HCT116 (cell line): Measurements from ENCODE around the gene NT5E. TPM values are rescaled to one million over a fixed set of nuclear protein-coding genes. Genes with fewer than 3 reads are reported as not detected.
"Not testable (repeated sequence)": the region's sequence is repeated elsewhere in the genome, so short reads cannot be mapped to it uniquely, and the experiment has no call there.

Experiments
- ATAC-seq: fragments of 200-7000 bp; cut with Tn5 transposase; 2 replicates; pipeline ENCODE4 v1.9.1; 2020; ENCODE audit warnings: mild to moderate bottlenecking, moderate library complexity
- BruUV-seq: library from RNA; stranded (reverse); fragments of 400-500 nt; replicated peaks from 2 replicates; lab custom pipeline; 2021; lab: Mats Ljungman, UMichigan
- CTCF ChIA-PET: fragments of 300-600 bp; sonication (Branson Sonifier 250); formaldehyde crosslinking; loops from one replicate; lab custom pipeline; 2021; ENCODE audit warnings: antibody characterized with exemption; lab: Charles Lee
- POLR2A ChIA-PET: fragments of 300-600, 350-600 bp; sonication (Branson Sonifier 250); formaldehyde crosslinking; loops from one replicate; lab custom pipeline; 2021; ENCODE audit warnings: antibody characterized with exemption; lab: Charles Lee
- RAD21 ChIA-PET, 2 experiments: fragments of 300-600 bp; sonication (Branson Sonifier 250); formaldehyde crosslinking; loops; one replicate each; lab custom pipeline; 2023; ENCODE audit warnings: low total read pairs in 2 of 2; ENCODE audit not compliant: uncharacterized antibody in 2 of 2, unreplicated experiment in 2 of 2, low non-redundant PET in 1 of 2; lab: Charles Lee
- DNase-seq: peaks from one replicate; pipeline ENCODE4 v3.0.0-alpha.2; 2010; ENCODE audit warnings: low read depth, low spot score
- H2AFZ ChIP-seq: fragments of 200-600 bp; shearing (Covaris generic), sonication (generic); 2 replicates; pipeline ENCODE4 v1.6.1; 2017; ENCODE audit warnings: low read depth, mixed run types, mixed read lengths, antibody characterized with exemption, low read length; ENCODE audit not compliant: poor library complexity, severe bottlenecking
- H3K27ac ChIP-seq: 2 replicates; pipeline ENCODE4 v1.5.1; 2012; ENCODE audit warnings: low read depth, low read length
- H3K27me3 ChIP-seq: fragments of 200-600 bp; sonication (generic); 2 replicates; pipeline ENCODE4 v1.6.1; 2016; ENCODE audit warnings: mixed run types, low read length, mixed read lengths; ENCODE audit not compliant: insufficient read depth
- H3K36me3 ChIP-seq, 2 experiments: fragments of 200-500 bp in 1 of 2; fragments of 200-600 bp in 1 of 2; sonication (Bioruptor generic) in 1 of 2; sonication (generic) in 1 of 2; 2 replicates each; pipeline versions ENCODE4 v1.5.1 to v1.6.1; 2014 to 2016; ENCODE audit warnings: low read length in 2 of 2, inconsistent platforms in 1 of 2, mixed read lengths in 1 of 2, mixed run types in 1 of 2; ENCODE audit not compliant: insufficient read depth in 2 of 2, control insufficient read depth in 1 of 2
- H3K4me1 ChIP-seq, 2 experiments: fragments of 200-600 bp in 1 of 2; sonication (generic) in 1 of 2; 2 replicates each; pipeline versions ENCODE4 v1.5.1 to v1.6.1; 2012 to 2017; ENCODE audit warnings: low read length in 2 of 2, inconsistent platforms in 1 of 2, mild to moderate bottlenecking in 1 of 2, mixed read lengths in 1 of 2, mixed run types in 1 of 2, moderate library complexity in 1 of 2; ENCODE audit not compliant: insufficient read depth in 2 of 2, control insufficient read depth in 1 of 2
- H3K4me2 ChIP-seq: fragments of 200-600 bp; sonication (generic); 2 replicates; pipeline ENCODE4 v1.6.1; 2017; ENCODE audit warnings: mixed run types, low read length, mixed read lengths
- H3K4me3 ChIP-seq, 2 experiments: fragments of 200-600 bp in 1 of 2; sonication (generic) in 1 of 2; replicated peaks in 1 of 2; 2 replicates each; pipeline ENCODE4 v1.5.1; 2011 to 2016; ENCODE audit warnings: low read length in 2 of 2, control low read depth in 1 of 2, low read depth in 1 of 2, mild to moderate bottlenecking in 1 of 2, mixed read lengths in 1 of 2, mixed run types in 1 of 2
- H3K79me2 ChIP-seq: fragments of 200-600 bp; sonication (generic); 2 replicates; pipeline ENCODE4 v1.6.1; 2017; ENCODE audit warnings: mild to moderate bottlenecking, mixed run types, low read length, moderate library complexity, mixed read lengths; ENCODE audit not compliant: insufficient read depth
- H3K9ac ChIP-seq: fragments of 200-600 bp; sonication (generic); 2 replicates; pipeline ENCODE4 v1.6.1; 2016; ENCODE audit warnings: low read length, mixed read lengths
- H3K9me2 ChIP-seq: fragments of 200-600 bp; sonication (generic), shearing (Covaris generic); 2 replicates; pipeline ENCODE4 v1.6.1; 2017; ENCODE audit warnings: mixed run types, mild to moderate bottlenecking, moderate library complexity; ENCODE audit not compliant: insufficient read depth
- H3K9me3 ChIP-seq, 2 experiments: fragments of 200-500 bp in 1 of 2; fragments of 200-600 bp in 1 of 2; sonication (Bioruptor generic) in 1 of 2; sonication (generic) in 1 of 2; 2 replicates each; pipeline ENCODE4 v1.6.1; 2014 to 2017; ENCODE audit warnings: low read length in 2 of 2, mixed read lengths in 2 of 2, inconsistent platforms in 1 of 2, low read depth in 1 of 2, mild to moderate bottlenecking in 1 of 2, mixed run types in 1 of 2, moderate library complexity in 1 of 2; ENCODE audit not compliant: control insufficient read depth in 1 of 2, insufficient read depth in 1 of 2
- H4K20me1 ChIP-seq: fragments of 200-600 bp; sonication (generic), shearing (Covaris generic); 2 replicates; pipeline ENCODE4 v1.6.1; 2017; ENCODE audit warnings: mixed run types, mild to moderate bottlenecking, moderate library complexity; ENCODE audit not compliant: insufficient read depth
- ATF3 ChIP-seq: IDR thresholded peaks from 2 replicates; pipeline ENCODE4 v1.6.1; 2012
- CBX3 ChIP-seq: IDR thresholded peaks from 2 replicates; pipeline ENCODE4 v1.6.1; 2012; ENCODE audit warnings: low read depth
- CEBPB ChIP-seq: IDR thresholded peaks from 2 replicates; pipeline ENCODE4 v1.6.1; 2012; ENCODE audit warnings: low read depth
- FOSL1 ChIP-seq: IDR thresholded peaks from 2 replicates; pipeline ENCODE4 v1.6.1; 2012; ENCODE audit warnings: low read depth
- JUND ChIP-seq: IDR thresholded peaks from 2 replicates; pipeline ENCODE4 v1.6.1; 2012
- MAX ChIP-seq: IDR thresholded peaks from 2 replicates; pipeline ENCODE4 v1.6.1; 2012
- RAD21 ChIP-seq: IDR thresholded peaks from 2 replicates; pipeline ENCODE4 v1.6.1; 2012; ENCODE audit warnings: low read depth, mild to moderate bottlenecking
- SIN3A ChIP-seq: IDR thresholded peaks from 2 replicates; pipeline ENCODE4 v1.6.1; 2012; ENCODE audit warnings: low read depth
- SP1 ChIP-seq: IDR thresholded peaks from 2 replicates; pipeline ENCODE4 v1.6.1; 2012; ENCODE audit warnings: low read depth
- SRF ChIP-seq: IDR thresholded peaks from 2 replicates; pipeline ENCODE4 v1.6.1; 2012; ENCODE audit warnings: low read depth
- ZNF274 ChIP-seq: fragments of 200-500 bp; sonication (Bioruptor generic); IDR thresholded peaks from 2 replicates; pipeline ENCODE4 v1.6.1; 2014; ENCODE audit warnings: mild to moderate bottlenecking, low read depth, low read length, inconsistent platforms
- intact Hi-C: fragments of 100-400 bp; cut with micrococcal nuclease; formaldehyde crosslinking; loops from 2 replicates; pipeline ENCODE4 v1.10.0; 2022
- total RNA-seq: library from RNA; stranded (reverse); gene quantifications from one replicate; pipeline ENCODE4 v1.2.1, GENCODE V29; 2021; ENCODE audit not compliant: unreplicated experiment

NT5E gene
- total RNA-seq, 1 experiment from 2014 or later = 68.2 TPM

GRCh38 chr6:85403331-85404015 lies 46.4 kb upstream of the NT5E start:
- ChIA-PET CTCF (no interaction called here), POLR2A (interaction anchor here (1.0 to 1.4 kb wide), 2 partner anchors 49 to 61 kb away, joined by 3 to 4 read pairs; no protein-coding TSS in a partner anchor)
- no peaks in the 10 kb centered on the region for H3K27me3 ChIP-seq

GRCh38 chr6:85404016-85404563 lies 45.8 kb upstream of the NT5E start:
- H4K20me1 ChIP-seq, H3K9me3 ChIP-seq, H3K36me3 ChIP-seq, H3K79me2 ChIP-seq, DNase-seq, H3K9me2 ChIP-seq, H2AFZ ChIP-seq, CTCF ChIA-PET, H3K27me3 ChIP-seq, RAD21 ChIA-PET: not testable (repeated sequence)
- Histone ChIP-seq H3K4me1 (peaks cover 24 to 63% of the 10 kb centered on the region in 2 experiments), H3K4me2 (peak overlapping the region; percentile 45), H3K27ac (peak overlapping the region; percentile 23), H3K9ac (peak overlapping the region; percentile 36), H3K4me3 (peak overlapping the region in 1 of 2 experiments; percentile 29; a peak in 2 of 4 replicates)
- peak; percentile 30 for ATAC-seq
- TSS peak; percentile 89 for BruUV-seq
- POLR2A ChIA-PET = interaction anchor here (1.0 to 1.4 kb wide), 3 partner anchors 46 to 61 kb away, joined by 3 to 5 read pairs (median 4); partner anchors contain the start of gene NT5E
- intact Hi-C loops = loop anchor here (5.0 kb wide), 1 partner anchor 42 kb away; no protein-coding TSS in a partner anchor

More at GRCh38 chr6:85403331-85404015, 46.4 kb upstream of the NT5E start:
- intact Hi-C loops = loop anchor here (5.0 kb wide), 1 partner anchor 41 kb away; no protein-coding TSS in a partner anchor
- ATAC-seq = peak; percentile 69
- H3K79me2 ChIP-seq = no peaks in the 10 kb centered on the region
- H3K4me3 ChIP-seq = peak overlapping the region in 1 of 2 experiments; percentile 29; a peak in 2 of 4 replicates
- no peaks in the 10 kb centered on the region for H3K36me3 ChIP-seq
- H3K9me3 ChIP-seq = no peaks in the 10 kb centered on the region
- H3K9me2 ChIP-seq = no peaks in the 10 kb centered on the region
- no peak overlapping the region for H2AFZ ChIP-seq
- RAD21 ChIA-PET = no interaction called here
- TF ChIP-seq CEBPB (peak; percentile 55; the same call in 1 of the 2 replicates), ZNF274 (no peak), FOSL1 (peak; percentile 75), MAX (peak; percentile 60; the same call in 1 of the 2 replicates), ATF3 (no peak), JUND (peak; percentile 73), RAD21 (peak; percentile 29; the same call in 1 of the 2 replicates), SIN3A (peak; percentile 49; the same call in 1 of the 2 replicates), CBX3 (peak; percentile 30; the same call in 1 of the 2 replicates), SP1 (peak; percentile 84), SRF (no peak)
- TSS peak; percentile 80 for BruUV-seq
- H3K9ac ChIP-seq = peak overlapping the region; percentile 36
- H4K20me1 ChIP-seq = no peaks in the 10 kb centered on the region
- H3K27ac ChIP-seq = peak overlapping the region; percentile 23; the same call in 1 of the 2 replicates
- DNase-seq = no peak
- peaks cover 24 to 63% of the 10 kb centered on the region in 2 experiments for H3K4me1 ChIP-seq
- peak overlapping the region; percentile 45 for H3K4me2 ChIP-seq
